ENCODE results near the gene ZNF124. TPM values are rescaled to one million over a fixed set of nuclear protein-coding genes. Genes with fewer than 3 reads are reported as not detected.
"Not testable (repeated sequence)": the region's sequence is repeated elsewhere in the genome, so short reads cannot be mapped to it uniquely, and the experiment has no call there.

Gene ZNF124
- total RNA-seq (ENCODE audit: low replicate concordance): 55.1 and 134 TPM in 2 replicates
- long read RNA-seq, transcript ZNF124-206 (4 exons, 1,292 nt): minor isoform, 13 of 47 reads
- long read RNA-seq, transcript ZNF124-201 (4 exons, 1,674 nt): major isoform, 24 of 47 reads
- long read RNA-seq, partial matches to known transcripts: 0 of 47 reads
- long read RNA-seq, other reads (novel, unspliced or antisense): 9 of 47 reads

DNA sequence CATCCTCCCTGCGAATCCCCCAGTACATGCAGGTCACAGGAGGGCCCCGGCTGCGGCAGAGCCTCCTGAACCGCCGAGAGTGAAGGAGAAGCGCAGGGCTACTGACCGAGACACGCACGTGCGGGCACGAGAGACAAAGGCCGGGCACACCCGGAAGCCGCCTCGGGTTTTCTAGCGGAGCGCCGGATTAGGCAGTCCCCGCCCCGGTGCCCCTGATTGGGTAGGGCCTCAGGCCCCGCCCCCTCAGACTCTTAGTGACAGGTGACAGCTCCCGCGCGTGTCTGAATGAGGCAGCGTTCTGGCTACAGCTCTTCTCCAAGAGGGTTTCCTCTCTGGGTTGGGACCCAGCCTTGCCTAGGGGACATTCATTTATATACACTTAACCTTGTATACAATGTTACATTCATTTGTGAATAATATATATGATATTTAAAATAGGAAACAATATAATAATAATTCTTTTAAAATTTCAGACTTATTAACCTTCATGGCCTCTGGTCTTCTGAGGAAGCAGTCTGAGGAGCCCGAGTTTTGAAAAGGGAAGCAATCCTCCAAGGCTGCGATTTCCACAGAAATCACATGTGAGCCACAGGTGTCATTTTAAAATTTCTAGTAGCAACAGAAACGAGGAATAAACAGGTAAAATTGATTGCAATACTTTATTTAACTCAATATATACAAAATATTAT, at the start of gene ZNF124:
ZNF124 (minus strand) TSS at position 146 of the 689 bp plus-strand sequence; CDS start at position 3, 143 bp downstream.
- DNase-seq (ENCODE audit: extremely low spot score, unreplicated experiment); H3K27me3 Mint-ChIP-seq; H3K4me1 Mint-ChIP-seq (ENCODE audit: unreplicated experiment); H3K27ac Mint-ChIP-seq: not testable (repeated sequence)
- H3K9me3 Mint-ChIP-seq: peaks cover 14% of the 10 kb centered on the region
- H3K4me3 Mint-ChIP-seq: peak within 1 kb of the TSS; percentile 28
- H3K36me3 Mint-ChIP-seq: peaks cover 22% of the 10 kb centered on the region

- not testable (repeated sequence) for H3K4me3 Mint-ChIP-seq; H3K36me3 Mint-ChIP-seq; DNase-seq (ENCODE audit: extremely low spot score, unreplicated experiment); H3K9me3 Mint-ChIP-seq; H3K4me1 Mint-ChIP-seq (ENCODE audit: unreplicated experiment); H3K27ac Mint-ChIP-seq
- peaks cover 13% of the 10 kb centered on the region for H3K27me3 Mint-ChIP-seq
Measured at GRCh38 chr1:247220280-247220679, 48.5 kb upstream of the ZNF124 start.

GRCh38 chr1:247218121-247218651, 46.4 kb upstream of the ZNF124 start:
- Mint-ChIP-seq H3K36me3 (no peaks in the 10 kb centered on the region), H3K9me3 (no peaks in the 10 kb centered on the region), H3K27me3 (peaks cover 6% of the 10 kb centered on the region), H3K4me1 (ENCODE audit: unreplicated experiment) (no peaks in the 10 kb centered on the region), H3K4me3 (no peak overlapping the region), H3K27ac (no peak overlapping the region)
- no peak for DNase-seq (ENCODE audit: extremely low spot score, unreplicated experiment)
- TF ChIP-seq, protein P1, sequence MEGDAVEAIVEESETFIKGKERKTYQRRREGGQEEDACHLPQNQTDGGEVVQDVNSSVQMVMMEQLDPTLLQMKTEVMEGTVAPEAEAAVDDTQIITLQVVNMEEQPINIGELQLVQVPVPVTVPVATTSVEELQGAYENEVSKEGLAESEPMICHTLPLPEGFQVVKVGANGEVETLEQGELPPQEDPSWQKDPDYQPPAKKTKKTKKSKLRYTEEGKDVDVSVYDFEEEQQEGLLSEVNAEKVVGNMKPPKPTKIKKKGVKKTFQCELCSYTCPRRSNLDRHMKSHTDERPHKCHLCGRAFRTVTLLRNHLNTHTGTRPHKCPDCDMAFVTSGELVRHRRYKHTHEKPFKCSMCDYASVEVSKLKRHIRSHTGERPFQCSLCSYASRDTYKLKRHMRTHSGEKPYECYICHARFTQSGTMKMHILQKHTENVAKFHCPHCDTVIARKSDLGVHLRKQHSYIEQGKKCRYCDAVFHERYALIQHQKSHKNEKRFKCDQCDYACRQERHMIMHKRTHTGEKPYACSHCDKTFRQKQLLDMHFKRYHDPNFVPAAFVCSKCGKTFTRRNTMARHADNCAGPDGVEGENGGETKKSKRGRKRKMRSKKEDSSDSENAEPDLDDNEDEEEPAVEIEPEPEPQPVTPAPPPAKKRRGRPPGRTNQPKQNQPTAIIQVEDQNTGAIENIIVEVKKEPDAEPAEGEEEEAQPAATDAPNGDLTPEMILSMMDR (conservative IDR thresholded peaks at IDR 0.05): no peak

- DNase-seq (ENCODE audit: extremely low spot score, unreplicated experiment): no peak
- Mint-ChIP-seq H3K9me3 (no peaks in the 10 kb centered on the region), H3K4me3 (no peak overlapping the region), H3K27me3 (peaks cover 6% of the 10 kb centered on the region), H3K36me3 (no peaks in the 10 kb centered on the region), H3K27ac (no peak overlapping the region), H3K4me1 (ENCODE audit: unreplicated experiment) (peaks cover 5% of the 10 kb centered on the region)
- TF ChIP-seq, protein P1 (conservative IDR thresholded peaks at IDR 0.05): no peak
Measured at GRCh38 chr1:247216261-247216660, 44.4 kb upstream of the ZNF124 start.

- Mint-ChIP-seq H3K9me3 (no peaks in the 10 kb centered on the region), H3K27ac (no peak overlapping the region), H3K36me3 (no peaks in the 10 kb centered on the region), H3K27me3 (peaks cover 4% of the 10 kb centered on the region), H3K4me1 (ENCODE audit: unreplicated experiment) (peaks cover 20% of the 10 kb centered on the region), H3K4me3 (no peak overlapping the region)
- no peak for DNase-seq (ENCODE audit: extremely low spot score, unreplicated experiment)
- TF ChIP-seq, protein P1 (conservative IDR thresholded peaks at IDR 0.05): no peak
Measured at GRCh38 chr1:247212627-247213617, 41.1 kb upstream of the ZNF124 start.

GRCh38 chr1:247212012-247212411, 40.2 kb upstream of the ZNF124 start:
- peak overlapping the region; percentile 31 for H3K4me3 Mint-ChIP-seq
- H3K36me3 Mint-ChIP-seq: no peaks in the 10 kb centered on the region
- no peak overlapping the region for H3K27ac Mint-ChIP-seq
- H3K27me3 Mint-ChIP-seq: peaks cover 4% of the 10 kb centered on the region
- no peak for DNase-seq (ENCODE audit: extremely low spot score, unreplicated experiment)
- H3K4me1 Mint-ChIP-seq (ENCODE audit: unreplicated experiment): peaks cover 20% of the 10 kb centered on the region
- no peaks in the 10 kb centered on the region for H3K9me3 Mint-ChIP-seq
- TF ChIP-seq, protein P1 (conservative IDR thresholded peaks at IDR 0.05): no peak
